GM19372 (cell line): ENCODE measurements around the gene KRTAP9-3.
"Not testable (repeated sequence)": the region's sequence is repeated elsewhere in the genome, so short reads cannot be mapped to it uniquely, and the experiment has no call there.

Experiments used
- ATAC-seq: cut with Tn5 transposase; IDR thresholded peaks from one replicate; pipeline ENCODE4 v1.9.1; 2021; ENCODE audit warnings: mild to moderate bottlenecking, low read depth, moderate library complexity; ENCODE audit not compliant: unreplicated experiment

The KRTAP9-3 gene

GRCh38 chr17:41232399-41233105 is at the start of gene KRTAP9-3:
KRTAP9-3 (plus strand) TSS chr17:41232449; CDS start chr17:41232502, 53 bp downstream.
- ATAC-seq: not testable (repeated sequence)

GRCh38 chr17:41184480-41184961 is 47.7 kb upstream of the KRTAP9-3 start, which contains the start of gene KRTAP4-1:
KRTAP4-1 (minus strand) TSS chr17:41184911; CDS start chr17:41184854, 57 bp downstream.
- no peak for ATAC-seq

- ATAC-seq: no peak
Observed at GRCh38 chr17:41185001-41185400, 47.2 kb upstream of the KRTAP9-3 start.

GRCh38 chr17:41186872-41187271 is 45.4 kb upstream of the KRTAP9-3 start:
- ATAC-seq: no peak

GRCh38 chr17:41189837-41190318 is 42.4 kb upstream of the KRTAP9-3 start, which contains the start of gene KRTAP9-1:
KRTAP9-1 (plus strand) TSS chr17:41189887; CDS start chr17:41189887, 0 bp downstream.
- not testable (repeated sequence) for ATAC-seq

GRCh38 chr17:41190328-41190727 is 41.9 kb upstream of the KRTAP9-3 start:
- no peak for ATAC-seq

GRCh38 chr17:41196068-41196467 is 36.2 kb upstream of the KRTAP9-3 start:
- no peak for ATAC-seq

- ATAC-seq: no peak
Observed at GRCh38 chr17:41199421-41200078, 32.7 kb upstream of the KRTAP9-3 start.

- ATAC-seq: no peak
Observed at GRCh38 chr17:41211845-41212466, 20.3 kb upstream of the KRTAP9-3 start.

GRCh38 chr17:41212524-41213169 is 19.6 kb upstream of the KRTAP9-3 start:
- ATAC-seq: no peak

GRCh38 chr17:41215681-41216080 is 16.6 kb upstream of the KRTAP9-3 start:
- no peak for ATAC-seq

GRCh38 chr17:41223821-41224220 is 8.4 kb upstream of the KRTAP9-3 start:
- ATAC-seq: no peak

- no peak for ATAC-seq
Observed at GRCh38 chr17:41226051-41226450, 6.2 kb upstream of the KRTAP9-3 start.

- not testable (repeated sequence) for ATAC-seq
Observed at GRCh38 chr17:41226598-41227095, 5.6 kb upstream of the KRTAP9-3 start, which contains the start of gene KRTAP9-2. KRTAP9-2 (plus strand) TSS chr17:41226648; CDS start chr17:41226655, 7 bp downstream.

- no peak for ATAC-seq
Observed at GRCh38 chr17:41230094-41230493, 2.2 kb upstream of the KRTAP9-3 start.

- ATAC-seq: no peak
Observed at GRCh38 chr17:41231731-41232130, 518 bp upstream of the KRTAP9-3 start.

- not testable (repeated sequence) for ATAC-seq
Observed at GRCh38 chr17:41237116-41237515, 4.9 kb downstream of the KRTAP9-3 start.

- ATAC-seq: not testable (repeated sequence)
Observed at GRCh38 chr17:41237949-41238437, 5.7 kb downstream of the KRTAP9-3 start, which contains the start of gene KRTAP9-8. KRTAP9-8 (plus strand) TSS chr17:41237999; CDS start chr17:41238052, 53 bp downstream.

- ATAC-seq: not testable (repeated sequence)
Observed at GRCh38 chr17:41246995-41247787, 14.9 kb downstream of the KRTAP9-3 start.
